ENCODE measurements around the gene SLC7A14.

SLC7A14 gene

GRCh38 chr3:170523248-170523647, 62.6 kb downstream of the SLC7A14 start:
- no peak for TF ChIP-seq CTCF (conservative IDR thresholded peaks at IDR 0.05)
- H3K27ac ChIP-seq = no peak overlapping the region

DNA sequence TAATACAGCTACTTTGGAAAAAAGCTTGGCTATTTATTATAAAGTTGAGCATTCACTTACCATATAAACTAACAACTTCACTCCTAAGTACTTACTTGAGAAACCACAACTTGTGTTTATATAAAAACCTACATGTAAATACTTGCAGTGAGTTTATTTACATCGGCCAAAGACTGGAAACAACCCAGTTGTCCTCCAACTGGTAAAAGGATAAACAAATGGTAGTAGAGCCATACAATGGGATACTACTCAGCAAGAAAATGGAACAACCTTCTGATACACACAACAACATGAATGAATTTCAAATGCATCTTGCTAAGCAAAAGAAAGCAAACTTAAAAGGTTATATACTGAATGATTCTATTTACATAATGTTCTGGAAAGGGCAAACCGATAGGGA, 63.7 kb downstream of the SLC7A14 start:
- no peak overlapping the region for H3K27ac ChIP-seq
- TF ChIP-seq CTCF (conservative IDR thresholded peaks at IDR 0.05) = no peak

DNA sequence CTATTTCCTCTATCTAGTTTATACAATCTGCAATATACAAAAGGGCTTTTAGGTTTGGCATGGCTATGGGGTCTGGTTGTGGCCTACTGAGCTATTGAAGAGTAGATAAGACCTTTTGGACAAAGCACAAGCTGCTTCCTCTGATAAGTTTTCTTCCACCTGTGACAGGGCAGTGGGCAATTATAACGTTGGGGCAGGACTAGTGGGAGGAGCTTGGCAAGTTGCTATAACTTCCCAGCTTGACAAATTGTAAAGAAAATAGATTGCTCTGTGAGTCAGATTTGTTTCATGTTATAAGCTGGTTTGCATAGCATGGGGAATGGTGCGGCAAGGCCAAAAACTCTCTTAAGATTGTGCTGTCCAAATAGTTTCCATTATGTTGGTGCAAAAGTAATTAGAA, 64.9 kb downstream of the SLC7A14 start:
- TF ChIP-seq CTCF (conservative IDR thresholded peaks at IDR 0.05) = no peak
- H3K27ac ChIP-seq = no peak overlapping the region

- TF ChIP-seq CTCF (conservative IDR thresholded peaks at IDR 0.05) = no peak
Measured at GRCh38 chr3:170517242-170517945, 68.5 kb downstream of the SLC7A14 start.

DNA sequence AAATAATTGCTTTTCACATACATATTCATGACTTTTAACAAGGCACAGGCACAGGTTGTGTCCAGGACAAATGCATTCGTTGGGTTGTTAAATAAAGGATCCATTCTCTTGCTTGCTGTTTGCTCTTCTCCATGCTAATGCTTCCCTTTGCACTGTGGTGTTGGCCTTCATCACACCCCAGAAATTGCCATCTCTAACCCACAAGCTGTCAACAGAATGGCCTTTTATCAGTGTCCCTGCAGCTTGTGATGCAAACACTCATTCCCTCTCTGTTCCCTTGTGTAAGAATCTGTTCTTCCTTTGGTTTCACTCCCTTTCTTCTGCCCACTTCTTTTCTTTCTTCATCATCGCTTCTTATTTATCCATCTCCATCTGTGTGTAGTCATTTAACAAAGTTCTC, 72.2 kb downstream of the SLC7A14 start:
- TF ChIP-seq CTCF (conservative IDR thresholded peaks at IDR 0.05) = no peak
- no peak overlapping the region for H3K27ac ChIP-seq

More at GRCh38 chr3:170517242-170517945, 68.5 kb downstream of the SLC7A14 start:
- H3K27ac ChIP-seq = no peak overlapping the region

GRCh38 chr3:170511371-170511770, 74.5 kb downstream of the SLC7A14 start:
- H3K27ac ChIP-seq = no peak overlapping the region
- TF ChIP-seq CTCF (conservative IDR thresholded peaks at IDR 0.05) = no peak

DNA sequence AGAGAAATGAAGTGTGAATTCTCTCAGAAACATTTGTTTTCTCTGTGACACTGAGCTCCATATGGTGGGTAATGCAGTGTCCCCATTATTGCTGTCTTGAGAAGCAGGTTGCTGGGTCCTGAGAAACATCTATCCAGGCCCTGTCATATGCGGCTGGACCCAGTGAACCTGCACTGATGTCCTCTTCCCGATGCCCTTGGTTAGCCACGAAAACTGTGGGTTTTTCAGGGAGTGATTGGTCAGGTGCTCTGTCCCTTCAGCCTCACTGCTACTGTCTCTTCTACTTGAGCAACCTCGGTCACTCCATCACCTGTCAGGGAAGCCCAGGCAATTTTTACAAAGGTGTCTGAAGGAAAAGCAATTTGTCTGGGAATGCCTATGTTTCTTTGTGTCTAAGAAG, 77.0 kb downstream of the SLC7A14 start:
- TF ChIP-seq CTCF (conservative IDR thresholded peaks at IDR 0.05) = no peak
- H3K27ac ChIP-seq = no peak overlapping the region

Measured in VCaP (cell line).